Glomerular endothelial cell (primary cell): Measurements from ENCODE around the gene CLEC7A. TPM values are rescaled to one million over a fixed set of nuclear protein-coding genes. Genes with fewer than 3 reads are reported as not detected.

Source experiments
- total RNA-seq: library from RNA; depleted of rRNA; stranded (reverse); fragments of >200 nt; gene quantifications from 2 replicates; pipeline ENCODE4 v1.2.3, GENCODE V29; 2015

CLEC7A gene
- total RNA-seq, 1 donor from 2014 or later, result 0.41 TPM

Other genes starting within 250 kb of the CLEC7A start
- gene KLRF2, start 248.7 kb downstream of the CLEC7A start, total RNA-seq, result not detected in 2 replicates
- not detected in 2 replicates for gene CLEC2A, start 197.8 kb downstream of the CLEC7A start, total RNA-seq
- not detected in 2 replicates for gene CLEC12A, start 158.8 kb downstream of the CLEC7A start, total RNA-seq
- gene CLEC1B, start 131.1 kb downstream of the CLEC7A start, total RNA-seq, result 0.18 TPM in 1 of 2 replicates, not detected in the other
- not detected in 2 replicates for gene CLEC12B, start 119.6 kb downstream of the CLEC7A start, total RNA-seq
- gene CLEC9A, start 99.5 kb downstream of the CLEC7A start, total RNA-seq, result not detected in 2 replicates
- gene CLEC1A, start 31.2 kb downstream of the CLEC7A start, total RNA-seq, result 12.8 and 20.0 TPM in 2 replicates
- gene OLR1, start 41.9 kb upstream of the CLEC7A start, total RNA-seq, result 0.64 TPM in 1 of 2 replicates, not detected in the other
- gene TMEM52B, start 48.8 kb upstream of the CLEC7A start, total RNA-seq, result not detected in 2 replicates
- gene GABARAPL1, start 82.7 kb upstream of the CLEC7A start, total RNA-seq, result 55.5 TPM in 2 replicates
- 0.05 and 0.06 TPM in 2 replicates for gene KLRD1, start 177.7 kb upstream of the CLEC7A start, total RNA-seq